AG04449 (cell line): ENCODE results near the gene TEX26.
A peak's percentile ranks its signal among the peaks of the same experiment; 100 is the strongest.

Experiments used
- CTCF ChIA-PET: fragments of 350-600 bp; formaldehyde crosslinking; extraction: SDS; loops from one replicate; lab custom pipeline; 2021; ENCODE audit warnings: antibody characterized with exemption; lab: Yijun Ruan, JAX
- POLR2A ChIA-PET: fragments of 400-600, 350-600 bp; formaldehyde crosslinking; extraction: SDS; loops from one replicate; lab custom pipeline; 2020; ENCODE audit warnings: antibody characterized with exemption, inconsistent platforms; lab: Yijun Ruan, JAX
- DNase-seq: peaks from one replicate; pipeline ENCODE4 v3.0.0-alpha.2; 2010; ENCODE audit warnings: low read depth, low spot score
- H3K4me3 ChIP-seq: 2 replicates; pipeline ENCODE4 v1.5.1; 2011; ENCODE audit warnings: low read depth, mild to moderate bottlenecking, control low read depth, low read length
- CTCF ChIP-seq: IDR thresholded peaks from one replicate; pipeline ENCODE4 v1.5.1; 2011; ENCODE audit warnings: mild to moderate bottlenecking, moderate library complexity, low read length, control low read depth, inconsistent platforms; ENCODE audit not compliant: insufficient read depth; ENCODE audit errors: missing control alignments

TEX26 gene

GRCh38 chr13:30898070-30898469, 34.4 kb upstream of the TEX26 start:
- ChIA-PET CTCF (no interaction called here), POLR2A (interaction anchor here (1.1 kb wide), 1 partner anchor 28 kb away, joined by 3 read pairs; no protein-coding TSS in a partner anchor)
- H3K4me3 ChIP-seq = no peak overlapping the region
- DNase-seq = no peak
- no peak for TF ChIP-seq CTCF

- ChIA-PET POLR2A (interaction anchor here (1.1 kb wide), 1 partner anchor 29 kb away, joined by 3 read pairs; no protein-coding TSS in a partner anchor), CTCF (no interaction called here)
- DNase-seq = peak; percentile 98
- no peak overlapping the region for H3K4me3 ChIP-seq
- TF ChIP-seq CTCF = no peak
Measured at GRCh38 chr13:30898678-30899241, 33.7 kb upstream of the TEX26 start.

GRCh38 chr13:30900436-30900835, 32.0 kb upstream of the TEX26 start:
- no peak for DNase-seq
- H3K4me3 ChIP-seq = no peak overlapping the region
- POLR2A ChIA-PET = no interaction called here
- TF ChIP-seq CTCF = no peak
- CTCF ChIA-PET = interaction anchor here (1.2 to 1.6 kb wide), 2 partner anchors 79 to 144 kb away, joined by 3 to 4 read pairs; no protein-coding TSS in a partner anchor

GRCh38 chr13:30900952-30901749, 31.3 kb upstream of the TEX26 start:
- H3K4me3 ChIP-seq = no peak overlapping the region
- ChIA-PET POLR2A (no interaction called here), CTCF (interaction anchor here (1.2 to 1.6 kb wide), 3 partner anchors 9 to 144 kb away, joined by 3 to 6 read pairs (median 4); no protein-coding TSS in a partner anchor)
- DNase-seq = no peak
- no peak for TF ChIP-seq CTCF

- POLR2A ChIA-PET = no interaction called here
- no peak for DNase-seq
- no peak overlapping the region for H3K4me3 ChIP-seq
- no peak for TF ChIP-seq CTCF
- CTCF ChIA-PET = interaction anchor here (1.0 to 1.7 kb wide), 2 partner anchors 12 to 38 kb away, joined by 3 to 8 read pairs; no protein-coding TSS in a partner anchor
Measured at GRCh38 chr13:30904043-30904442, 28.4 kb upstream of the TEX26 start.

GRCh38 chr13:30905932-30906383, 26.5 kb upstream of the TEX26 start, which contains the start of gene MEDAG:
Gene MEDAG, plus strand, starts transcription at chr13:30906271. Its CDS starts 245 bp downstream, at chr13:30906516.
- peak within 1 kb of the TSS; percentile 23 for H3K4me3 ChIP-seq
- TF ChIP-seq CTCF = no peak
- ChIA-PET POLR2A (no interaction called here), CTCF (interaction anchor here (3.0 kb wide), 1 partner anchor 13 kb away, joined by 9 read pairs; no protein-coding TSS in a partner anchor)
- DNase-seq = no peak
